H1 (cell line): ENCODE data around the gene CXCL12.

Experiments
- BRCA1 ChIP-seq: IDR thresholded peaks from 2 replicates; pipeline ENCODE4 v1.6.1; 2012; ENCODE audit warnings: low read depth, low read length, improper control_type of control experiment
- CTCF ChIP-seq, 3 experiments: IDR thresholded peaks; 1 replicate in 2 of 3; 2 replicates in 1 of 3; pipeline versions ENCODE4 v1.5.1 to v1.6.1; 2011; ENCODE audit warnings: low read length in 3 of 3, mild to moderate bottlenecking in 3 of 3, inconsistent platforms in 2 of 3, low read depth in 1 of 3, moderate library complexity in 1 of 3; ENCODE audit not compliant: insufficient read depth in 1 of 3; ENCODE audit errors: control extremely low read depth in 1 of 3
- EP300 ChIP-seq, 2 experiments: IDR thresholded peaks; 1 replicate in 1 of 2; 2 replicates in 1 of 2; pipeline ENCODE4 v1.6.1; 2011 to 2012; ENCODE audit warnings: low read depth in 2 of 2, low read length in 2 of 2, mild to moderate bottlenecking in 2 of 2, borderline replicate concordance in 1 of 2, inconsistent platforms in 1 of 2, moderate library complexity in 1 of 2
- HDAC2 ChIP-seq, 2 experiments: fragments of 300-600 bp in 1 of 2; sonication (generic) in 1 of 2; IDR thresholded peaks; 2 replicates each; pipeline ENCODE4 v1.6.1; 2011 to 2012; ENCODE audit warnings: low read depth in 2 of 2, low read length in 2 of 2, mild to moderate bottlenecking in 2 of 2, moderate library complexity in 2 of 2, borderline replicate concordance in 1 of 2, inconsistent platforms in 1 of 2
- MAX ChIP-seq: IDR thresholded peaks from 2 replicates; pipeline ENCODE4 v1.6.1; 2012; ENCODE audit warnings: inconsistent platforms
- POLR2A ChIP-seq, 2 experiments: IDR thresholded peaks; 1 replicate in 1 of 2; 2 replicates in 1 of 2; pipeline ENCODE4 v1.6.1; 2011; ENCODE audit warnings: low read depth in 2 of 2, low read length in 2 of 2, mild to moderate bottlenecking in 2 of 2; ENCODE audit errors: control extremely low read depth in 1 of 2
- POLR2AphosphoS5 ChIP-seq: IDR thresholded peaks from 2 replicates; pipeline ENCODE4 v1.6.1; 2011; ENCODE audit warnings: low read depth, low read length
- TAF1 ChIP-seq: IDR thresholded peaks from 2 replicates; pipeline ENCODE4 v1.6.1; 2011; ENCODE audit warnings: mild to moderate bottlenecking, low read depth, low read length
- USF2 ChIP-seq: IDR thresholded peaks from 2 replicates; pipeline ENCODE4 v1.6.1; 2011; ENCODE audit warnings: low read length, improper control_type of control experiment

GRCh38 chr10:44424957-44425356 is 40.1 kb upstream of the CXCL12 start:
- no peak for TF ChIP-seq CTCF (IDR thresholded peaks at IDR 0.05; ENCODE audit: control extremely low read depth in 1 of 3, insufficient read depth in 1 of 3, low read depth in 1 of 3, low read length in 3 of 3)
- TF ChIP-seq MAX = no peak
- no peak for TF ChIP-seq USF2
- TF ChIP-seq POLR2A (IDR thresholded peaks at IDR 0.05; ENCODE audit: control extremely low read depth in 1 of 2, low read depth in 2 of 2, low read length in 2 of 2) = no peak
- TF ChIP-seq POLR2AphosphoS5 = no peak
- TF ChIP-seq BRCA1 = no peak
- TF ChIP-seq TAF1 = no peak
- TF ChIP-seq EP300 (IDR thresholded peaks at IDR 0.05; ENCODE audit: borderline replicate concordance in 1 of 2, low read depth in 2 of 2, low read length in 2 of 2) = no peak
- TF ChIP-seq HDAC2 (IDR thresholded peaks at IDR 0.05; ENCODE audit: borderline replicate concordance in 1 of 2, low read depth in 2 of 2, low read length in 2 of 2) = no peak
